Right lobe of liver (tissue), 6 donors: ENCODE data around the gene LRRC3. TPM values are rescaled to one million over a fixed set of nuclear protein-coding genes. Genes with fewer than 3 reads are reported as not detected.

Experiments
- ATAC-seq, 4 donors: fragments of 200-7000 bp; cut with Tn5 transposase; one replicate each; pipeline ENCODE4 v1.9.1; 2020; ENCODE audit warnings: mild to moderate bottlenecking in 4 of 4, moderate library complexity in 4 of 4
- DNase-seq, 3 donors: peaks; one replicate each; pipeline ENCODE4 v3.0.0-alpha.2; 2020
- H3K27ac ChIP-seq, 3 donors: fragments of 200-600 bp; one replicate each; pipeline ENCODE4 v1.8.0; 2022
- H3K27me3 ChIP-seq, 2 donors: fragments of 200-600 bp; one replicate each; pipeline ENCODE4 v1.8.0; 2022
- H3K36me3 ChIP-seq, 4 donors: fragments of 200-600 bp; sonication (generic) in 1 of 4; one replicate each; pipeline versions ENCODE4 v1.5.1 to v1.8.0; 2017 to 2022; ENCODE audit warnings: control low read depth in 1 of 4
- H3K4me1 ChIP-seq, 4 donors: fragments of 200-600 bp; sonication (generic) in 1 of 4; one replicate each; pipeline versions ENCODE4 v1.5.1 to v1.8.0; 2017 to 2022; ENCODE audit warnings: control low read depth in 1 of 4
- H3K4me3 ChIP-seq, 3 donors: fragments of 200-600 bp; one replicate each; pipeline ENCODE4 v1.8.0; 2022
- H3K9me3 ChIP-seq, 4 donors: fragments of 200-600 bp; sonication (generic) in 1 of 4; one replicate each; pipeline versions ENCODE4 v1.5.1 to v1.8.0; 2017 to 2022; ENCODE audit warnings: control low read depth in 1 of 4
- CTCF ChIP-seq, 4 donors: fragments of 200-600 bp in 3 of 4; fragments of 450-650 bp in 1 of 4; IDR thresholded peaks; one replicate each; pipeline versions ENCODE4 v1.5.1 to v1.8.0; 2016 to 2022; ENCODE audit warnings: antibody characterized with exemption in 4 of 4, mild to moderate bottlenecking in 2 of 4
- POLR2A ChIP-seq: fragments of 450-650 bp; IDR thresholded peaks from one replicate; pipeline ENCODE4 v1.6.1; 2017; ENCODE audit warnings: antibody characterized with exemption, mild to moderate bottlenecking
- WGBS: methylation state at CpG from one replicate; pipeline ENCODE4 v1.1.6; 2018; ENCODE audit warnings: low coverage, low lambda C conversion rate; ENCODE audit not compliant: insufficient coverage; ENCODE audit errors: missing lambda C conversion rate; 5-methylcytosine and 5-hydroxymethylcytosine counted together
- intact Hi-C, 2 donors: fragments of 100-400 bp; cut with DNase I; formaldehyde crosslinking; loops; one replicate each; pipeline versions ENCODE4 v1.11.2 to v1.14.1; 2022
- total RNA-seq, 6 experiments: library from RNA; depleted of rRNA in 2 of 6; stranded (reverse); fragments of >200 nt in 2 of 6; fragmentation: NEBNext Ultra II Directional in 3 of 6; extraction: Animal tissue kit (Norgen Biotek cat#: 25700) in 3 of 6; gene quantifications; one replicate each; pipeline versions ENCODE4 v1.1.0 to v1.2.4, GENCODE V29; 2016 to 2023
- donor health status: DM: no; HTN: yes; CAD: no.
- donor health status: DM: no; HTN: no; CAD: no.
- donor health status: DM: no; HTN: no; CAD: no.
- donor health status: DM: no; HTN: yes; CAD: no.
- donor health status: DM: no; HTN: yes; CAD: no.

The LRRC3 gene
- total RNA-seq, 6 experiments from 2014 or later, result 7.5 to 19.3 (median 13.9) TPM

- ATAC-seq (peak; percentile 7 to 34 (median 10)), DNase-seq (peak; percentile 33 to 59 (median 51))
- Histone ChIP-seq H3K27me3 (no peaks in the 10 kb centered on the region), H3K27ac (no peak overlapping the region), H3K4me3 (no peak overlapping the region), H3K9me3 (peaks cover 0 to 8% (median 2%) of the 10 kb centered on the region in 4 donors), H3K4me1 (no peaks in the 10 kb centered on the region), H3K36me3 (no peaks in the 10 kb centered on the region)
- intact Hi-C loops, result no loop called here
- 87% methylated on average over 9 of the region's 28 CpGs for WGBS
- TF ChIP-seq POLR2A, result no peak
- TF ChIP-seq CTCF (IDR thresholded peaks at IDR 0.05), result no peak
Observed at GRCh38 chr21:44427241-44428120, 27.8 kb upstream of the LRRC3 start.

GRCh38 chr21:44428281-44428960 is 26.9 kb upstream of the LRRC3 start:
- Histone ChIP-seq H3K27me3 (no peaks in the 10 kb centered on the region), H3K4me3 (no peak overlapping the region), H3K4me1 (no peaks in the 10 kb centered on the region), H3K36me3 (no peaks in the 10 kb centered on the region), H3K9me3 (peaks cover 0 to 8% (median 2%) of the 10 kb centered on the region in 4 donors), H3K27ac (no peak overlapping the region)
- DNase-seq (peak; percentile 65 to 82 (median 80)), ATAC-seq (peak; percentile 84 to 88 (median 88))
- 19% methylated on average over 3 of the region's 3 CpGs for WGBS
- TF ChIP-seq CTCF (IDR thresholded peaks at IDR 0.05), result no peak
- TF ChIP-seq POLR2A, result peak; percentile 35
- intact Hi-C loops, result no loop called here

GRCh38 chr21:44429894-44430293 is 25.4 kb upstream of the LRRC3 start:
- Histone ChIP-seq H3K4me1 (no peaks in the 10 kb centered on the region), H3K36me3 (no peaks in the 10 kb centered on the region), H3K9me3 (peaks cover 0 to 8% (median 2%) of the 10 kb centered on the region in 4 donors), H3K27me3 (no peaks in the 10 kb centered on the region), H3K27ac (no peak overlapping the region), H3K4me3 (no peak overlapping the region)
- ATAC-seq, result no peak
- no peak for TF ChIP-seq CTCF (IDR thresholded peaks at IDR 0.05)
- no peak for TF ChIP-seq POLR2A
- no peak for DNase-seq
- intact Hi-C loops, result no loop called here
- 29% methylated on average over 1 of the region's 1 CpG for WGBS

GRCh38 chr21:44431300-44431699 is 24.0 kb upstream of the LRRC3 start:
- Histone ChIP-seq H3K4me3 (no peak overlapping the region), H3K36me3 (no peaks in the 10 kb centered on the region), H3K9me3 (peaks cover 0 to 8% (median 2%) of the 10 kb centered on the region in 4 donors), H3K4me1 (no peaks in the 10 kb centered on the region), H3K27me3 (no peaks in the 10 kb centered on the region), H3K27ac (no peak overlapping the region)
- WGBS, result 81% methylated on average over 4 of the region's 4 CpGs
- intact Hi-C loops, result no loop called here
- ATAC-seq (no peak), DNase-seq (peak in 2 of 3 donors; percentile 1 to 4)
- TF ChIP-seq CTCF (IDR thresholded peaks at IDR 0.05), result no peak
- no peak for TF ChIP-seq POLR2A
